ENCODE results near the gene TM4SF18. TPM values are rescaled to one million over a fixed set of nuclear protein-coding genes. Genes with fewer than 3 reads are reported as not detected.

The TM4SF18 gene
- total RNA-seq, 3 donors from 2014 or later (not counting 1 experiment from before 2014, with no cell fraction given), result not detected

DNA sequence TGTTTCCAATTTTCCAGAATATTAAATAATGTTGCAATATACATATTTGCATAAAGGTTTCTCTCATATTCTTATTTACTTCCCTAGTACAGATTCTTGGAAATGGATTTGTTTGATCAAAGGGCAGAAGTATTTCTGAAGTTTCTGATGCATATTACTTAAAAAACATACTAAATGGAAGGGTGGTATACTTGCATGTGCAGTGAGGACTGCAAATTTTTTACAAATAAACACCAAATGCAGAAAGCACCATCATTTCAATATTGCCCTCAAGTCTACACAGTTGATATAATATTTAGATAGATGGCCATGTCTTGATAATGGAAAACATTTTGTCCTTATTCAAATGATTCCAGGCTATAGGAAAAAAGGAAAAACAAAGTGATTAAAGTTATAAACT lies 12.3 kb downstream of the TM4SF18 start:
- H3K36me3 ChIP-seq (ENCODE audit: control insufficient read depth, insufficient read depth, low read length), result no peaks in the 10 kb centered on the region
- Mint-ChIP-seq H3K9me3 (no peaks in the 10 kb centered on the region), H3K4me1 (no peaks in the 10 kb centered on the region), H3K36me3 (no peaks in the 10 kb centered on the region), H3K27ac (no peak overlapping the region), H3K27me3 (ENCODE audit: low read depth in 2 of 2) (peaks cover 0 to 9% of the 10 kb centered on the region in 2 donors), H3K4me3 (no peak overlapping the region)
- H3K9me3 ChIP-seq (ENCODE audit: control insufficient read depth, insufficient read depth, low read length), result no peaks in the 10 kb centered on the region
- H3K27me3 ChIP-seq (ENCODE audit: control insufficient read depth, insufficient read depth, low read length), result no peaks in the 10 kb centered on the region
- DNase-seq (no peak), ATAC-seq (no peak)
- intact Hi-C loops (cut with micrococcal nuclease), result no loop called here
- H3K4me1 ChIP-seq (ENCODE audit: control insufficient read depth, insufficient read depth, low read length), result no peaks in the 10 kb centered on the region
- TF ChIP-seq, protein P1, sequence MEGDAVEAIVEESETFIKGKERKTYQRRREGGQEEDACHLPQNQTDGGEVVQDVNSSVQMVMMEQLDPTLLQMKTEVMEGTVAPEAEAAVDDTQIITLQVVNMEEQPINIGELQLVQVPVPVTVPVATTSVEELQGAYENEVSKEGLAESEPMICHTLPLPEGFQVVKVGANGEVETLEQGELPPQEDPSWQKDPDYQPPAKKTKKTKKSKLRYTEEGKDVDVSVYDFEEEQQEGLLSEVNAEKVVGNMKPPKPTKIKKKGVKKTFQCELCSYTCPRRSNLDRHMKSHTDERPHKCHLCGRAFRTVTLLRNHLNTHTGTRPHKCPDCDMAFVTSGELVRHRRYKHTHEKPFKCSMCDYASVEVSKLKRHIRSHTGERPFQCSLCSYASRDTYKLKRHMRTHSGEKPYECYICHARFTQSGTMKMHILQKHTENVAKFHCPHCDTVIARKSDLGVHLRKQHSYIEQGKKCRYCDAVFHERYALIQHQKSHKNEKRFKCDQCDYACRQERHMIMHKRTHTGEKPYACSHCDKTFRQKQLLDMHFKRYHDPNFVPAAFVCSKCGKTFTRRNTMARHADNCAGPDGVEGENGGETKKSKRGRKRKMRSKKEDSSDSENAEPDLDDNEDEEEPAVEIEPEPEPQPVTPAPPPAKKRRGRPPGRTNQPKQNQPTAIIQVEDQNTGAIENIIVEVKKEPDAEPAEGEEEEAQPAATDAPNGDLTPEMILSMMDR (IDR thresholded peaks at IDR 0.05), result no peak
- no peak overlapping the region for H3K27ac ChIP-seq (ENCODE audit: low read length)
- H3K4me3 ChIP-seq (ENCODE audit: low read length), result no peak overlapping the region

DNA sequence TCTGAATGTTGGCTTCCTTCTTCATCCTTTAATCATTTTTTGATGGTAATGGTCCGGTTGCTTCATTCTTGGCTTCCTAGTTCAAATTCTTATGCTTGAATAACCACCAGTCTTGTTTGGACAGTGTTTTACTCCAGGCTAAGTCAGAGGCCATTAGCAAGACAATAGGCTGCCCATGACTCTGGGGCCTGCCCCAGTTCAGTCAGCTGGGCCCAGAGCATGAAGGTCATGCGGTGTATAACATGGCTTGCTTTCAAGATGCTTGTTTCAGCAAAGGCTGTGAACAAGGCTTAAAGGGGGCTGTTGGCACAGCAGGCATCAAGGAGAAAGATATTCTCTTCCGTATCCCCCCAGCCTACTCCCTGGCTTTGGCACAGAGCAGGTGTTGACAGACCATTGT lies 13.7 kb downstream of the TM4SF18 start:
- ATAC-seq (no peak), DNase-seq (no peak)
- H3K27me3 ChIP-seq (ENCODE audit: control insufficient read depth, insufficient read depth, low read length), result no peaks in the 10 kb centered on the region
- no peaks in the 10 kb centered on the region for H3K36me3 ChIP-seq (ENCODE audit: control insufficient read depth, insufficient read depth, low read length)
- WGBS (ENCODE audit: insufficient coverage), result 92% methylated on average over 3 of the region's 3 CpGs
- H3K27ac ChIP-seq (ENCODE audit: low read length), result no peak overlapping the region
- no peak overlapping the region for H3K4me3 Mint-ChIP-seq
- TF ChIP-seq, protein P1 (IDR thresholded peaks at IDR 0.05), result no peak
- no peaks in the 10 kb centered on the region for H3K36me3 Mint-ChIP-seq
- H3K4me1 Mint-ChIP-seq, result no peaks in the 10 kb centered on the region
- no peak overlapping the region for H3K4me3 ChIP-seq (ENCODE audit: low read length)
- intact Hi-C loops (cut with micrococcal nuclease), result no loop called here
- H3K27me3 Mint-ChIP-seq (ENCODE audit: low read depth in 2 of 2), result peaks cover 0 to 8% of the 10 kb centered on the region in 2 donors
- H3K9me3 ChIP-seq (ENCODE audit: control insufficient read depth, insufficient read depth, low read length), result no peaks in the 10 kb centered on the region
- no peaks in the 10 kb centered on the region for H3K9me3 Mint-ChIP-seq
- H3K27ac Mint-ChIP-seq, result no peak overlapping the region
- H3K4me1 ChIP-seq (ENCODE audit: control insufficient read depth, insufficient read depth, low read length), result no peaks in the 10 kb centered on the region

DNA sequence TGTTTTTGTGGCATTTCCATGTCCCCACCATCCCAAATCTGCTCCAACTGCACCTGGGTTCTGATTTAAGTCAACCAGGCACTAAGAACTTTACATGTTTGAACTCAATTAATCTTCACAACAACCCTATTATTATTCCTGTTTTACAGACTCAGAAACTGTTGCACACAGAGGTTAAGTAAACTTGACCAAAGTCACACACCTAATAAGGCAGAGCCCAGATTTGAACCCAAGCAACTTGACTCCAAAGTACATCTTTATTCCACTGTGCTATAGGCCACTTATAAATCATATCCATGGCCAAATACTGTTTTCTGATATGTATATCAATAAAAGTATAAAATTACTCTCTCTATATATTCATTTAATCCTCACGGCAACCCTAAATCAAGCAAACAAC lies 16.4 kb downstream of the TM4SF18 start:
- H3K4me1 ChIP-seq (ENCODE audit: control insufficient read depth, insufficient read depth, low read length), result no peaks in the 10 kb centered on the region
- ATAC-seq (no peak), DNase-seq (no peak)
- no peak overlapping the region for H3K4me3 ChIP-seq (ENCODE audit: low read length)
- TF ChIP-seq, protein P1 (IDR thresholded peaks at IDR 0.05), result no peak
- no peaks in the 10 kb centered on the region for H3K9me3 ChIP-seq (ENCODE audit: control insufficient read depth, insufficient read depth, low read length)
- no peak overlapping the region for H3K4me3 Mint-ChIP-seq
- peaks cover 10 to 11% of the 10 kb centered on the region in 2 donors for H3K27me3 Mint-ChIP-seq (ENCODE audit: low read depth in 2 of 2)
- no peak overlapping the region for H3K27ac Mint-ChIP-seq
- no peaks in the 10 kb centered on the region for H3K4me1 Mint-ChIP-seq
- H3K27ac ChIP-seq (ENCODE audit: low read length), result no peak overlapping the region
- no peaks in the 10 kb centered on the region for H3K36me3 Mint-ChIP-seq
- no peaks in the 10 kb centered on the region for H3K27me3 ChIP-seq (ENCODE audit: control insufficient read depth, insufficient read depth, low read length)
- H3K9me3 Mint-ChIP-seq, result no peaks in the 10 kb centered on the region
- 83% methylated on average over 1 of the region's 1 CpG for WGBS (ENCODE audit: insufficient coverage)
- no peaks in the 10 kb centered on the region for H3K36me3 ChIP-seq (ENCODE audit: control insufficient read depth, insufficient read depth, low read length)
- intact Hi-C loops (cut with micrococcal nuclease), result no loop called here

DNA sequence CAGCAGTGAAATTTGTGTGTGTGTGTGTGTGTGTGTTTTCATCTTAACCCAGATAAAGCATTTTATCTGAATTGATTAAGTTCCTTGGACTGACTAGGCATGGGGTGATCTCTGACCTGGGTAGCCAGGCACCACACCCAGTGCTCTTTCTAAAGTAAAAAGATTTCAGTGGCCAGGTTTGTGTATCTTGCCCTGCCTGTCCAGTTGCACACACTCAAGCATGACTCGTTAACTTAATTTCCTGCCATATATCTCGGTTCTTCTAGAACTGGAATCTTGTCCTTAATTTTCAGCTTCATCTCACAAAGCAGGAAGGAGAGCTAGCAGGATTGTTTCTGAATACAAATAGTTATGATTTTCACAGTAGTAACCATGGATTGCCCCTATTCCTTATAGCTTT lies 17.0 kb downstream of the TM4SF18 start:
- Histone ChIP-seq H3K4me1 (ENCODE audit: control insufficient read depth, insufficient read depth, low read length) (no peaks in the 10 kb centered on the region), H3K27me3 (ENCODE audit: control insufficient read depth, insufficient read depth, low read length) (no peaks in the 10 kb centered on the region), H3K4me3 (ENCODE audit: low read length) (no peak overlapping the region), H3K27ac (ENCODE audit: low read length) (no peak overlapping the region), H3K9me3 (ENCODE audit: control insufficient read depth, insufficient read depth, low read length) (no peaks in the 10 kb centered on the region), H3K36me3 (ENCODE audit: control insufficient read depth, insufficient read depth, low read length) (no peaks in the 10 kb centered on the region)
- H3K4me3 Mint-ChIP-seq, result no peak overlapping the region
- 86% methylated on average over 2 of the region's 2 CpGs for WGBS (ENCODE audit: insufficient coverage)
- H3K4me1 Mint-ChIP-seq, result no peaks in the 10 kb centered on the region
- ATAC-seq (no peak), DNase-seq (no peak)
- TF ChIP-seq, protein P1 (IDR thresholded peaks at IDR 0.05), result no peak
- no peaks in the 10 kb centered on the region for H3K9me3 Mint-ChIP-seq
- H3K27ac Mint-ChIP-seq, result no peak overlapping the region
- H3K36me3 Mint-ChIP-seq, result no peaks in the 10 kb centered on the region
- intact Hi-C loops (cut with micrococcal nuclease), result no loop called here
- H3K27me3 Mint-ChIP-seq (ENCODE audit: low read depth in 2 of 2), result peaks cover 12 to 16% of the 10 kb centered on the region in 2 donors

Measured in natural killer cell (primary cell).